ENCODE data around the gene SHC2. TPM values are rescaled to one million over a fixed set of nuclear protein-coding genes. Genes with fewer than 3 reads are reported as not detected.
"Not testable (repeated sequence)": the region's sequence is repeated elsewhere in the genome, so short reads cannot be mapped to it uniquely, and the experiment has no call there.

The SHC2 gene
- total RNA-seq, 1 experiment from 2014 or later: 1.1 TPM

GRCh38 chr19:395467-395866 lies 65.4 kb downstream of the SHC2 start:
- no peaks in the 10 kb centered on the region for H3K36me3 ChIP-seq (ENCODE audit: insufficient read depth, low read length, poor library complexity, severe bottlenecking)
- DNase-seq (ENCODE audit: low spot score): no peak
- no peaks in the 10 kb centered on the region for H3K27me3 ChIP-seq (replicated peaks; ENCODE audit: insufficient read depth, low read depth, low read length, poor library complexity)
- no TSS peak for BruUV-seq (replicated peaks)
- CTCF ChIA-PET: no interaction called here
- H3K27ac ChIP-seq (ENCODE audit: low read depth, low read length, poor library complexity, severe bottlenecking): no peak overlapping the region
- TF ChIP-seq EZH2 (IDR thresholded peaks at IDR 0.05; ENCODE audit: borderline replicate concordance, low read depth, low read length, poor library complexity, severe bottlenecking): no peak
- no peak for TF ChIP-seq CTCF (conservative IDR thresholded peaks at IDR 0.05; ENCODE audit: low read depth, low read length)
- no peaks in the 10 kb centered on the region for H3K4me1 ChIP-seq (ENCODE audit: insufficient read depth, low read length, poor library complexity, severe bottlenecking)
- no peak overlapping the region for H3K4me3 ChIP-seq (ENCODE audit: low read depth, low read length, poor library complexity, severe bottlenecking)
- intact Hi-C loops (cut with micrococcal nuclease; ENCODE audit: unreplicated experiment): no loop called here
- POLR2A ChIA-PET (ENCODE audit: low non-redundant PET): no interaction called here
- no peaks in the 10 kb centered on the region for H3K9me3 ChIP-seq (ENCODE audit: low read depth, low read length, poor library complexity, severe bottlenecking)

- BruUV-seq (replicated peaks); intact Hi-C loops (cut with micrococcal nuclease; ENCODE audit: unreplicated experiment); H3K4me3 ChIP-seq (ENCODE audit: low read depth, low read length, poor library complexity, severe bottlenecking); H3K9me3 ChIP-seq (ENCODE audit: low read depth, low read length, poor library complexity, severe bottlenecking); DNase-seq (ENCODE audit: low spot score); H3K4me1 ChIP-seq (ENCODE audit: insufficient read depth, low read length, poor library complexity, severe bottlenecking); POLR2A ChIA-PET (ENCODE audit: low non-redundant PET); H3K36me3 ChIP-seq (ENCODE audit: insufficient read depth, low read length, poor library complexity, severe bottlenecking); H3K27me3 ChIP-seq (replicated peaks; ENCODE audit: insufficient read depth, low read depth, low read length, poor library complexity); H3K27ac ChIP-seq (ENCODE audit: low read depth, low read length, poor library complexity, severe bottlenecking); CTCF ChIA-PET: not testable (repeated sequence)
These were observed 66.0 kb downstream of the SHC2 start for GRCh38 chr19:394857-395256.

- H3K4me3 ChIP-seq (ENCODE audit: low read depth, low read length, poor library complexity, severe bottlenecking); POLR2A ChIA-PET (ENCODE audit: low non-redundant PET); BruUV-seq (replicated peaks); H3K9me3 ChIP-seq (ENCODE audit: low read depth, low read length, poor library complexity, severe bottlenecking); CTCF ChIA-PET; DNase-seq (ENCODE audit: low spot score); H3K4me1 ChIP-seq (ENCODE audit: insufficient read depth, low read length, poor library complexity, severe bottlenecking); intact Hi-C loops (cut with micrococcal nuclease; ENCODE audit: unreplicated experiment); H3K27me3 ChIP-seq (replicated peaks; ENCODE audit: insufficient read depth, low read depth, low read length, poor library complexity); H3K36me3 ChIP-seq (ENCODE audit: insufficient read depth, low read length, poor library complexity, severe bottlenecking); H3K27ac ChIP-seq (ENCODE audit: low read depth, low read length, poor library complexity, severe bottlenecking): not testable (repeated sequence)
These were observed 67.3 kb downstream of the SHC2 start for GRCh38 chr19:393560-393959.

- no peak for DNase-seq (ENCODE audit: low spot score)
- CTCF ChIA-PET: interaction anchor here (0.7 kb wide), 1 partner anchor 87 kb away, joined by 3 read pairs; no protein-coding TSS in a partner anchor
- H3K9me3 ChIP-seq (ENCODE audit: low read depth, low read length, poor library complexity, severe bottlenecking): no peaks in the 10 kb centered on the region
- H3K27me3 ChIP-seq (replicated peaks; ENCODE audit: insufficient read depth, low read depth, low read length, poor library complexity): no peaks in the 10 kb centered on the region
- no peak overlapping the region for H3K27ac ChIP-seq (ENCODE audit: low read depth, low read length, poor library complexity, severe bottlenecking)
- TF ChIP-seq EZH2 (IDR thresholded peaks at IDR 0.05; ENCODE audit: borderline replicate concordance, low read depth, low read length, poor library complexity, severe bottlenecking) (no peak), CTCF (conservative IDR thresholded peaks at IDR 0.05; ENCODE audit: low read depth, low read length) (no peak)
- intact Hi-C loops (cut with micrococcal nuclease; ENCODE audit: unreplicated experiment): no loop called here
- H3K4me3 ChIP-seq (ENCODE audit: low read depth, low read length, poor library complexity, severe bottlenecking): no peak overlapping the region
- H3K4me1 ChIP-seq (ENCODE audit: insufficient read depth, low read length, poor library complexity, severe bottlenecking): no peaks in the 10 kb centered on the region
- no TSS peak for BruUV-seq (replicated peaks)
- no peaks in the 10 kb centered on the region for H3K36me3 ChIP-seq (ENCODE audit: insufficient read depth, low read length, poor library complexity, severe bottlenecking)
- POLR2A ChIA-PET (ENCODE audit: low non-redundant PET): no interaction called here
These were observed 68.4 kb downstream of the SHC2 start for GRCh38 chr19:392375-392970.
